H9 (cell line): ENCODE measurements around the gene ETV6. TPM values are rescaled to one million over a fixed set of nuclear protein-coding genes. Genes with fewer than 3 reads are reported as not detected.

Experiments
- DNase-seq: peaks from one replicate; pipeline ENCODE4 v3.0.0-alpha.2; 2017
- H2AFZ ChIP-seq: one replicate; pipeline ENCODE4 v1.6.1; 2013; ENCODE audit warnings: mild to moderate bottlenecking, low read length, control low read depth, moderate library complexity
- H2AK5ac ChIP-seq: 2 replicates; pipeline ENCODE4 v1.6.1; 2013; ENCODE audit warnings: low read length, control low read depth, mixed read lengths; ENCODE audit not compliant: insufficient read length
- H2BK120ac ChIP-seq: one replicate; pipeline ENCODE4 v1.6.1; 2013; ENCODE audit warnings: low read depth, mild to moderate bottlenecking, low read length, control low read depth, inconsistent platforms; ENCODE audit not compliant: poor library complexity, severe bottlenecking
- H2BK12ac ChIP-seq: 2 replicates; pipeline ENCODE4 v1.6.1; 2013; ENCODE audit warnings: low read length, control low read depth, mixed read lengths, low read depth; ENCODE audit not compliant: insufficient read length
- H2BK15ac ChIP-seq: 2 replicates; pipeline ENCODE4 v1.6.1; 2013; ENCODE audit warnings: low read depth, low read length, control low read depth
- H2BK20ac ChIP-seq: one replicate; pipeline ENCODE4 v1.6.1; 2013; ENCODE audit warnings: low read depth, mild to moderate bottlenecking, low read length, control low read depth, inconsistent platforms; ENCODE audit not compliant: poor library complexity, severe bottlenecking
- H2BK5ac ChIP-seq: 2 replicates; pipeline ENCODE4 v1.6.1; 2013; ENCODE audit warnings: low read length, control low read depth, mixed read lengths; ENCODE audit not compliant: insufficient read length
- H3K14ac ChIP-seq: 2 replicates; pipeline ENCODE4 v1.6.1; 2013; ENCODE audit warnings: low read length, control low read depth; ENCODE audit not compliant: insufficient read depth
- H3K18ac ChIP-seq: 2 replicates; pipeline ENCODE4 v1.6.1; 2013; ENCODE audit warnings: low read depth, mild to moderate bottlenecking, mixed read lengths, low read length, control low read depth; ENCODE audit not compliant: insufficient read length
- H3K23ac ChIP-seq: 2 replicates; pipeline ENCODE4 v1.6.1; 2013; ENCODE audit warnings: low read length, control low read depth, mixed read lengths, low read depth; ENCODE audit not compliant: insufficient read length
- H3K23me2 ChIP-seq: 2 replicates; pipeline ENCODE4 v1.6.1; 2013; ENCODE audit warnings: low read depth, mild to moderate bottlenecking, mixed read lengths, low read length, control low read depth; ENCODE audit not compliant: insufficient read length, poor library complexity, severe bottlenecking
- H3K27ac ChIP-seq: 2 replicates; pipeline ENCODE4 v1.5.1; 2013; ENCODE audit warnings: low read length, control low read depth, mixed read lengths, low read depth; ENCODE audit not compliant: insufficient read length
- H3K27me3 ChIP-seq: 2 replicates; pipeline ENCODE4 v1.6.1; 2013; ENCODE audit warnings: low read length, control low read depth, inconsistent platforms; ENCODE audit not compliant: insufficient read depth
- H3K4ac ChIP-seq: 2 replicates; pipeline ENCODE4 v1.6.1; 2013; ENCODE audit warnings: low read depth, mild to moderate bottlenecking, control low read depth, inconsistent platforms, low read length, moderate library complexity
- H3K4me1 ChIP-seq: 2 replicates; pipeline ENCODE4 v1.6.1; 2013; ENCODE audit warnings: low read length, control low read depth, inconsistent platforms; ENCODE audit not compliant: insufficient read depth
- H3K4me2 ChIP-seq: 2 replicates; pipeline ENCODE4 v1.6.1; 2013; ENCODE audit warnings: low read length, control low read depth, mixed read lengths; ENCODE audit not compliant: insufficient read length, insufficient read depth
- H3K56ac ChIP-seq: 2 replicates; pipeline ENCODE4 v1.6.1; 2013; ENCODE audit warnings: low read depth, mild to moderate bottlenecking, mixed read lengths, low read length, control low read depth; ENCODE audit not compliant: insufficient read length
- H3K79me1 ChIP-seq: 2 replicates; pipeline ENCODE4 v1.6.1; 2013; ENCODE audit warnings: low read depth, mild to moderate bottlenecking, moderate library complexity, low read length, control low read depth, inconsistent platforms; ENCODE audit not compliant: insufficient read depth, poor library complexity, severe bottlenecking
- H3K79me2 ChIP-seq: 2 replicates; pipeline ENCODE4 v1.6.1; 2013; ENCODE audit warnings: low read length, control low read depth, inconsistent platforms; ENCODE audit not compliant: insufficient read depth
- H3K9ac ChIP-seq: 2 replicates; pipeline ENCODE4 v1.6.1; 2013; ENCODE audit warnings: low read length, control low read depth, mixed read lengths; ENCODE audit not compliant: insufficient read length; ENCODE audit errors: extremely low read depth
- H3K9me3 ChIP-seq: one replicate; pipeline ENCODE4 v1.6.1; 2013; ENCODE audit warnings: low read depth, low read length, inconsistent platforms; ENCODE audit not compliant: control insufficient read depth
- H3T11ph ChIP-seq: one replicate; pipeline ENCODE4 v1.6.1; 2013; ENCODE audit warnings: mild to moderate bottlenecking, low read length, control low read depth, inconsistent platforms
- H4K20me1 ChIP-seq: one replicate; pipeline ENCODE4 v1.6.1; 2013; ENCODE audit not compliant: control insufficient read depth, insufficient read length, insufficient read depth
- H4K5ac ChIP-seq: 2 replicates; pipeline ENCODE4 v1.6.1; 2013; ENCODE audit warnings: low read depth, mild to moderate bottlenecking, mixed read lengths, low read length, control low read depth; ENCODE audit not compliant: insufficient read length
- H4K8ac ChIP-seq: replicated peaks from 2 replicates; pipeline ENCODE4 v1.6.1; 2013; ENCODE audit warnings: low read length, control low read depth, mixed read lengths, low read depth; ENCODE audit not compliant: insufficient read length
- H4K91ac ChIP-seq: 2 replicates; pipeline ENCODE4 v1.6.1; 2013; ENCODE audit warnings: low read depth, mild to moderate bottlenecking, moderate library complexity, mixed read lengths, low read length, control low read depth; ENCODE audit not compliant: insufficient read length
- H3K27ac Mint-ChIP-seq, 3 experiments: 2 replicates in 2 of 3; 3 replicates in 1 of 3; pipeline ENCODE4 v1.8.0; 2020 to 2021; ENCODE audit warnings: mixed read lengths in 3 of 3, mild to moderate bottlenecking in 1 of 3, moderate library complexity in 1 of 3
- H3K27me3 Mint-ChIP-seq: 2 replicates; pipeline ENCODE4 v1.8.0; 2021; ENCODE audit warnings: low read depth, mild to moderate bottlenecking, moderate library complexity, mixed read lengths
- H3K36me3 Mint-ChIP-seq, 3 experiments: 2 replicates in 2 of 3; 3 replicates in 1 of 3; pipeline ENCODE4 v1.8.0; 2020 to 2021; ENCODE audit warnings: low read depth in 3 of 3, mixed read lengths in 3 of 3; ENCODE audit not compliant: insufficient read depth in 1 of 3
- H3K4me1 Mint-ChIP-seq, 2 experiments: 2 replicates each; pipeline ENCODE4 v1.8.0; 2020; ENCODE audit warnings: mixed read lengths in 2 of 2
- H3K4me3 Mint-ChIP-seq, 2 experiments: 2 replicates in 1 of 2; 3 replicates in 1 of 2; pipeline ENCODE4 v1.8.0; 2020 to 2021; ENCODE audit warnings: mild to moderate bottlenecking in 2 of 2, mixed read lengths in 2 of 2, moderate library complexity in 1 of 2
- H3K9me3 Mint-ChIP-seq, 2 experiments: 2 replicates in 1 of 2; 3 replicates in 1 of 2; pipeline ENCODE4 v1.8.0; 2020; ENCODE audit warnings: mild to moderate bottlenecking in 2 of 2, mixed read lengths in 2 of 2, moderate library complexity in 1 of 2
- WGBS: extraction: QIAGEN DNeasy Blood & Tissue Kit; methylation state at CpG from one replicate; pipeline ENCODE4 v1.1.7; 2013; ENCODE audit warnings: missing lambda C conversion rate, low lambda C conversion rate, mixed read lengths; ENCODE audit not compliant: insufficient read length; ENCODE audit errors: extremely low coverage; 5-methylcytosine and 5-hydroxymethylcytosine counted together
- total RNA-seq: library from RNA; stranded (reverse); gene quantifications from 2 replicates; pipeline ENCODE4 v1.2.1, GENCODE V29; 2021
- TF ChIP-seq, protein P1 (sequence below): fragments of 200-600 bp; sonication (generic); conservative IDR thresholded peaks from 3 replicates; pipeline ENCODE4 v1.8.0; 2021; ENCODE audit warnings: antibody characterized with exemption, mild to moderate bottlenecking

ETV6 gene
- total RNA-seq, 1 experiment from 2014 or later = 28.7 TPM

- no peak overlapping the region for H3K4me3 Mint-ChIP-seq
- no peak overlapping the region for H4K91ac ChIP-seq
- H3K79me2 ChIP-seq = peaks cover 7% of the 10 kb centered on the region; the same call in 1 of the 2 replicates
- no peak overlapping the region for H2BK15ac ChIP-seq
- peak overlapping the region in 1 of 3 experiments; percentile 20; a peak in 1 of 7 replicates for H3K27ac Mint-ChIP-seq
- H4K5ac ChIP-seq = no peak overlapping the region
- H3K4me1 ChIP-seq = peaks cover 16% of the 10 kb centered on the region; the same call in 1 of the 2 replicates
- H3K27me3 ChIP-seq = no peaks in the 10 kb centered on the region
- no CpG with 5 or more reads among the region's 4 CpGs for WGBS
- H3K23ac ChIP-seq = no peak overlapping the region
- H3K79me1 ChIP-seq = peaks cover 3% of the 10 kb centered on the region
- no peak overlapping the region for H3K4me2 ChIP-seq
- no peak overlapping the region for H3K56ac ChIP-seq
- H2BK120ac ChIP-seq = no peak overlapping the region
- H4K20me1 ChIP-seq = no peaks in the 10 kb centered on the region
- H3T11ph ChIP-seq = no peak overlapping the region
- peaks cover 28% of the 10 kb centered on the region in 2 experiments for H3K4me1 Mint-ChIP-seq
- H3K23me2 ChIP-seq = no peaks in the 10 kb centered on the region
- no peak overlapping the region for H2AK5ac ChIP-seq
- H3K4ac ChIP-seq = no peak overlapping the region
- no peak for DNase-seq
- H4K8ac ChIP-seq = no peak overlapping the region
- H2BK12ac ChIP-seq = no peak overlapping the region
- no peak overlapping the region for H3K14ac ChIP-seq
- H3K9ac ChIP-seq = no peak overlapping the region
- H3K27ac ChIP-seq = no peak overlapping the region
- no peaks in the 10 kb centered on the region for H3K9me3 ChIP-seq
- no peak overlapping the region for H2BK20ac ChIP-seq
- peaks cover 2 to 6% (median 2%) of the 10 kb centered on the region in 3 experiments; a peak in 5 of 7 replicates for H3K36me3 Mint-ChIP-seq
- TF ChIP-seq, protein P1, sequence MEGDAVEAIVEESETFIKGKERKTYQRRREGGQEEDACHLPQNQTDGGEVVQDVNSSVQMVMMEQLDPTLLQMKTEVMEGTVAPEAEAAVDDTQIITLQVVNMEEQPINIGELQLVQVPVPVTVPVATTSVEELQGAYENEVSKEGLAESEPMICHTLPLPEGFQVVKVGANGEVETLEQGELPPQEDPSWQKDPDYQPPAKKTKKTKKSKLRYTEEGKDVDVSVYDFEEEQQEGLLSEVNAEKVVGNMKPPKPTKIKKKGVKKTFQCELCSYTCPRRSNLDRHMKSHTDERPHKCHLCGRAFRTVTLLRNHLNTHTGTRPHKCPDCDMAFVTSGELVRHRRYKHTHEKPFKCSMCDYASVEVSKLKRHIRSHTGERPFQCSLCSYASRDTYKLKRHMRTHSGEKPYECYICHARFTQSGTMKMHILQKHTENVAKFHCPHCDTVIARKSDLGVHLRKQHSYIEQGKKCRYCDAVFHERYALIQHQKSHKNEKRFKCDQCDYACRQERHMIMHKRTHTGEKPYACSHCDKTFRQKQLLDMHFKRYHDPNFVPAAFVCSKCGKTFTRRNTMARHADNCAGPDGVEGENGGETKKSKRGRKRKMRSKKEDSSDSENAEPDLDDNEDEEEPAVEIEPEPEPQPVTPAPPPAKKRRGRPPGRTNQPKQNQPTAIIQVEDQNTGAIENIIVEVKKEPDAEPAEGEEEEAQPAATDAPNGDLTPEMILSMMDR = no peak
- H2BK5ac ChIP-seq = no peak overlapping the region
- no peak overlapping the region for H2AFZ ChIP-seq
- H3K18ac ChIP-seq = no peak overlapping the region
- no peaks in the 10 kb centered on the region for H3K27me3 Mint-ChIP-seq
- H3K9me3 Mint-ChIP-seq = peaks cover 0 to 5% of the 10 kb centered on the region in 2 experiments; a peak in 2 of 5 replicates
These were observed 27.6 kb downstream of the ETV6 start for GRCh38 chr12:11677093-11677492.
